ENCODE results near the gene RAMP2. TPM values are rescaled to one million over a fixed set of nuclear protein-coding genes. Genes with fewer than 3 reads are reported as not detected.

RAMP2 gene
- polyA plus RNA-seq, 1 donor (not counting 4 experiments of a cell fraction or from before 2014, with no cell fraction given) = not detected

DNA sequence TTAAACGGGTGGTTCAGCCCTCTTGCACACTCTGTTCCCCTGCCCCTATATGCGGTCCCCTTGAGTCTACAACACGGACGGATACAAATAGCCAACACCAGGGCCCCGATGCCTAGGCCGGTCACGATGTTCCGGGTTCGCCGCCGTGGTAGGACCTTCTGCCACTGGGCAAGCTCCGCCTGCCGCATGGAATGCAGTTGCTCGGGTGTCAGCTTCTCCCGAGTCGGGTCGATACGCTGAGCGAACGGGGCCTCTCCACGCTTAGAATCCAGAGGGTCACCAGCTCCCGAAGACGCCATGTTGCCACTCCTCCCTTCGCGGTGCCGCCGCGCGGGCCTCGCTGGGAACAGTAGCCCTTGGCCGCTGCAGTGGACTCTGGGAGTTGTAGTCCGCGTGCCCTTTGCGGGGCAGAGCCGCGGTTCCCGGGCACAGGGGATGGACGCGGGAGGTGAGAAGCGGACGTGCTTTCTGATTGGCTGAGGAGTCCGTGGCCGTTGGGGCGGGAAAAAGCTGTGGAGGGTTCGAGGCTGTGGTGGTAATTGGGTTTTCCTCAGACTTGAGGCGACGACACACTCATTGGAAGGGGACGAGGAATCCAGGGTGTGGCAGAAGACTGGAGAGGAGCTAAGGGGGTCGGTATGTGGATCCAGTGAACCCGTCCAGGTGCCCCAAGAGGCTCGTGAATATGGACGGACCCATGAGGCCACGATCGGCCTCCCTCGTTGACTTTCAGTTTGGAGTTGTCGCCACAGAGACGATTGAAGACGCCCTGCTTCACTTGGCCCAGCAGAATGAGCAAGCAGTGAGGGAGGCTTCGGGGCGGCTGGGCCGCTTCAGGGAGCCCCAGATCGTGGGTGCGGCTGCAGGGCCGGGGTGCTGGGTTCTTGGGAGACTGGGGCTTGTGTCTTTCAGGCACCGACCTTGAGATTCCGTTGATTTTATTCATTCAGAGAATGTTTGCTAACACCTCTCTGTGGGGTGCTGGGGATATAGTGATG lies 37.7 kb downstream of the RAMP2 start, which contains the start of the genes CNTD1 and COA3:
CNTD1 (plus strand) TSS at position 479 of the 998 bp plus-strand sequence; CDS start at position 686, 207 bp downstream.
COA3 (minus strand) TSS at position 322 of the 998 bp plus-strand sequence; CDS start at position 299, 23 bp downstream.
- TF ChIP-seq EZH2 (IDR thresholded peaks at IDR 0.05; ENCODE audit: low read length) = no peak
- TF ChIP-seq, protein P1, sequence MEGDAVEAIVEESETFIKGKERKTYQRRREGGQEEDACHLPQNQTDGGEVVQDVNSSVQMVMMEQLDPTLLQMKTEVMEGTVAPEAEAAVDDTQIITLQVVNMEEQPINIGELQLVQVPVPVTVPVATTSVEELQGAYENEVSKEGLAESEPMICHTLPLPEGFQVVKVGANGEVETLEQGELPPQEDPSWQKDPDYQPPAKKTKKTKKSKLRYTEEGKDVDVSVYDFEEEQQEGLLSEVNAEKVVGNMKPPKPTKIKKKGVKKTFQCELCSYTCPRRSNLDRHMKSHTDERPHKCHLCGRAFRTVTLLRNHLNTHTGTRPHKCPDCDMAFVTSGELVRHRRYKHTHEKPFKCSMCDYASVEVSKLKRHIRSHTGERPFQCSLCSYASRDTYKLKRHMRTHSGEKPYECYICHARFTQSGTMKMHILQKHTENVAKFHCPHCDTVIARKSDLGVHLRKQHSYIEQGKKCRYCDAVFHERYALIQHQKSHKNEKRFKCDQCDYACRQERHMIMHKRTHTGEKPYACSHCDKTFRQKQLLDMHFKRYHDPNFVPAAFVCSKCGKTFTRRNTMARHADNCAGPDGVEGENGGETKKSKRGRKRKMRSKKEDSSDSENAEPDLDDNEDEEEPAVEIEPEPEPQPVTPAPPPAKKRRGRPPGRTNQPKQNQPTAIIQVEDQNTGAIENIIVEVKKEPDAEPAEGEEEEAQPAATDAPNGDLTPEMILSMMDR (optimal IDR thresholded peaks at IDR 0.05 in 1 of 3, IDR thresholded peaks at IDR 0.05 in 1 of 3, conservative IDR thresholded peaks at IDR 0.05 in 1 of 3; ENCODE audit: extremely low read depth in 1 of 3, insufficient read depth in 2 of 3, low read length in 3 of 3) = peak in 1 of 3 experiments; percentile 15
- peak within 1 kb of the TSS; percentile 85 for H3K9ac ChIP-seq (ENCODE audit: control insufficient read depth, extremely low read depth, insufficient read depth, low read length)
- peak within 1 kb of the TSS; percentile 79 to 90 (median 84) for H3K4me3 ChIP-seq (ENCODE audit: control insufficient read depth in 2 of 3, extremely low read depth in 1 of 3, insufficient read depth in 2 of 3, low read depth in 1 of 3, low read length in 3 of 3)
- H3K27ac ChIP-seq (ENCODE audit: control insufficient read depth, insufficient read depth, low read length) = peak within 1 kb of the TSS; percentile 51
- H3K36me3 ChIP-seq (ENCODE audit: control insufficient read depth in 2 of 2, extremely low read depth in 1 of 2, insufficient read depth in 2 of 2, low read length in 2 of 2) = peaks cover 0 to 5% of the 10 kb centered on the region in 2 experiments
- H3K79me2 ChIP-seq (ENCODE audit: control insufficient read depth, insufficient read depth, low read length) = peaks cover 4% of the 10 kb centered on the region
- DNase-seq (ENCODE audit: low read depth, low spot score) (no peak), FAIRE-seq (no peak)
- H3K9me1 ChIP-seq (ENCODE audit: control insufficient read depth, extremely low read depth, insufficient read depth, low read length) = no peaks in the 10 kb centered on the region
- dilution Hi-C loops (cut with MboI; ENCODE audit: extremely low pct_ligation_motif_present, low sequenced_read_pairs) = no loop called here
- H3K9me3 ChIP-seq (ENCODE audit: control insufficient read depth, low read depth, low read length) = no peaks in the 10 kb centered on the region
- H2AFZ ChIP-seq (ENCODE audit: control insufficient read depth, low read length) = peak within 1 kb of the TSS; percentile 97
- H3K4me2 ChIP-seq (ENCODE audit: control insufficient read depth, extremely low read depth, insufficient read depth, low read depth, low read length) = peak within 1 kb of the TSS; percentile 68
- peaks cover 14% of the 10 kb centered on the region for H3K4me1 ChIP-seq (ENCODE audit: control insufficient read depth, extremely low read depth, insufficient read depth, low read length)
- H3K27me3 ChIP-seq (ENCODE audit: control insufficient read depth, extremely low read depth, insufficient read depth, low read length) = no peaks in the 10 kb centered on the region
- no peaks in the 10 kb centered on the region for H4K20me1 ChIP-seq (ENCODE audit: control insufficient read depth, extremely low read depth, insufficient read depth, low read length)

DNA sequence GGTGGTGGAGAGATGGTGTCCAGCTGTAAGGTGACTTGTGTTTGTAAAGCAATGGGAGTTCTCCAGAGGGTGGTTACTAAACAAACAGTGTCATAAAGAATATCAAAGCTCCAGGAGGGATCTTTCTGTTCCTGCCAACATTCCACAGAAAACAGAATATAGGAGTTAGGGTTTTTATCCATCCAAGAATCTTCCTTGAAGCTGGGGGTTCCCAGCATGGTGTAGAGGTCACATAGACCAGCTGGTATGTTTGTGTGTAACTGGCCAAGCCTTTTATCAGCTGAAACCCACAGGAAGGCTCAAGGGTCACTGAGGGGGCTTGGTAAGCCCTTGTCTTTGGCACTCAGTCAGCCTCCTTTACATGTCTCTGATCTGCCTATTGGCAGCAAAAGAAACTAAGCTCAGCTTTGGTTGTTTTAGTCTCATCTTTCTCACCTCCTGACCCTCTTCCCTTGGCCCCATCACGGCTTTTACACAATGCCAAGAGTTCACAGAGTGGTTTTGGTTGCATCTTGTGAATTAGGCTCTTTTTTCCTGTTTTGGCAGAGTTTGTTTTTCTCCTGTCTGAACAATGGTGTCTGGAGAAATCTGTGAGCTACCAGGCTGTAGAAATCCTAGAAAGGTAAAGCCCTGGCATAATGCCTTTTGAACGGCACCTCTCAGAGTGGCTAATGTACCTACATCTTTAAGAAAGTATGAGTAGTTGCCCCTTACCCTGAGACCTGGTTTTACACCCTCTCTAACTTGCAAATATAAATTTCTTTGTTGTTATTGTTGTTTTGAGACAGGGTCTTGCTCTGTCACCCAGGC lies 42.3 kb downstream of the RAMP2 start:
- H3K27ac ChIP-seq (ENCODE audit: control insufficient read depth, insufficient read depth, low read length) = no peak overlapping the region
- H3K4me2 ChIP-seq (ENCODE audit: control insufficient read depth, extremely low read depth, insufficient read depth, low read depth, low read length) = no peak overlapping the region
- H3K9ac ChIP-seq (ENCODE audit: control insufficient read depth, extremely low read depth, insufficient read depth, low read length) = no peak overlapping the region
- no peak for DNase-seq (ENCODE audit: low read depth, low spot score)
- H4K20me1 ChIP-seq (ENCODE audit: control insufficient read depth, extremely low read depth, insufficient read depth, low read length) = no peaks in the 10 kb centered on the region
- H3K4me3 ChIP-seq (ENCODE audit: control insufficient read depth in 2 of 3, extremely low read depth in 1 of 3, insufficient read depth in 2 of 3, low read depth in 1 of 3, low read length in 3 of 3) = no peak overlapping the region
- dilution Hi-C loops (cut with MboI; ENCODE audit: extremely low pct_ligation_motif_present, low sequenced_read_pairs) = no loop called here
- no peaks in the 10 kb centered on the region for H3K9me1 ChIP-seq (ENCODE audit: control insufficient read depth, extremely low read depth, insufficient read depth, low read length)
- no peaks in the 10 kb centered on the region for H3K79me2 ChIP-seq (ENCODE audit: control insufficient read depth, insufficient read depth, low read length)
- no peak for TF ChIP-seq EZH2 (IDR thresholded peaks at IDR 0.05; ENCODE audit: low read length)
- H3K27me3 ChIP-seq (ENCODE audit: control insufficient read depth, extremely low read depth, insufficient read depth, low read length) = no peaks in the 10 kb centered on the region
- no peaks in the 10 kb centered on the region for H3K9me3 ChIP-seq (ENCODE audit: control insufficient read depth, low read depth, low read length)
- FAIRE-seq = no peak
- H3K36me3 ChIP-seq (ENCODE audit: control insufficient read depth in 2 of 2, extremely low read depth in 1 of 2, insufficient read depth in 2 of 2, low read length in 2 of 2) = no peaks in the 10 kb centered on the region
- H3K4me1 ChIP-seq (ENCODE audit: control insufficient read depth, extremely low read depth, insufficient read depth, low read length) = no peaks in the 10 kb centered on the region
- no peak overlapping the region for H2AFZ ChIP-seq (ENCODE audit: control insufficient read depth, low read length)
